Renal cortex interstitium (tissue), 11 donors: ENCODE data around the gene NRG3. TPM values are rescaled to one million over a fixed set of nuclear protein-coding genes. Genes with fewer than 3 reads are reported as not detected.
A peak's percentile ranks its signal among the peaks of the same experiment; 100 is the strongest.
"Not testable (repeated sequence)": the region's sequence is repeated elsewhere in the genome, so short reads cannot be mapped to it uniquely, and the experiment has no call there.

Experiments used
- DNase-seq, 11 donors: peaks; one replicate each; pipeline ENCODE4 v3.0.0-alpha.2; 2013; ENCODE audit warnings: low read depth in 9 of 11, low spot score in 4 of 11; ENCODE audit errors: extremely low read depth in 1 of 11
- polyA plus RNA-seq, 3 donors: library from polyadenylated mRNA; unstranded; fragments of 120-200 nt; gene quantifications; one replicate each; pipeline ENCODE4 v1.2.1, GENCODE V29; 2013; ENCODE audit not compliant: insufficient read length in 3 of 3

Gene NRG3
- polyA plus RNA-seq, 3 donors = 11.8 to 16.4 (median 12.6) TPM

- DNase-seq = no peak
Observed at GRCh38 chr10:82938331-82938730, 1063.3 kb downstream of the NRG3 start.

DNA sequence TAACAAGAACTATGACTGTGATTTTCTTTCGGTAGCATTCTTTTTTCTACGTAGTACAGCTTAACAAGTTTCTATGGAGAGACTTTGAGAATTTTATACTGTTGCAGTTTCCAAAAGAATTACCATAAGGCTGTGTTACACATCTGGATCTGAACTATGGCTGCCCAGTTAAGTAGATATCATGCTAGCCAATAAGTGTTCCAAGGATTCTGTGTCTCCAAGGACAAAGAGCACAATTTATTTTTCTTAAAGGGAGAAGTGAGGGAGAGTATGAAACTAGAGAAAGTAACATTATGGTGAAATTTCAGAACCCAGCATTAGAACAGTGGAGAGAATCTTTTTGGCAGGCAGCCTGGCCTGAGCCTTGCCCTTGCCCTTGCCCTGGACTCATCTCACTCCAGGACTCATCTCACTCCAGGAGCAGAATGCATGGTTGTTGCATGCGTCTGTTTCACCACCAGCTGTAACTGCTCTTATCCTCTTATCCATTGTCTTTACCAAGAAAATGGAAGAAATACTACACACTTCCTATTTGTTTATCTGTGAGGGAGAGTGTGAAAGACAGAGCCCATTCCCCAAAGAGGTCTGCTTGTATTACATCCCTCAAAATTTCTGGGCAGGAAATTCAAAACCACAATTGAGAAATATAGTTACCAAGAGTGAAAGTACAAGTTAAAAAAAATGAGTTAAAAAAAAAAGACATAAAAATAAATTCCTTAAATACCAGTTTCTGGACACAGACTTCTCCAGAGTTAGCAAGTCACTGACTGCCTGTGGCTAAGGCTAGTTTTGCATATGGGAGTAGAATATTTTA lies 1067.5 kb downstream of the NRG3 start:
- DNase-seq = peak in 7 of 11 donors; percentile 1 to 18 (median 9)

GRCh38 chr10:82943142-82943541 lies 1068.1 kb downstream of the NRG3 start:
- DNase-seq = no peak

GRCh38 chr10:82949816-82950575 lies 1075.0 kb downstream of the NRG3 start:
- no peak for DNase-seq

GRCh38 chr10:82953331-82953730 lies 1078.3 kb downstream of the NRG3 start:
- DNase-seq = no peak

DNA sequence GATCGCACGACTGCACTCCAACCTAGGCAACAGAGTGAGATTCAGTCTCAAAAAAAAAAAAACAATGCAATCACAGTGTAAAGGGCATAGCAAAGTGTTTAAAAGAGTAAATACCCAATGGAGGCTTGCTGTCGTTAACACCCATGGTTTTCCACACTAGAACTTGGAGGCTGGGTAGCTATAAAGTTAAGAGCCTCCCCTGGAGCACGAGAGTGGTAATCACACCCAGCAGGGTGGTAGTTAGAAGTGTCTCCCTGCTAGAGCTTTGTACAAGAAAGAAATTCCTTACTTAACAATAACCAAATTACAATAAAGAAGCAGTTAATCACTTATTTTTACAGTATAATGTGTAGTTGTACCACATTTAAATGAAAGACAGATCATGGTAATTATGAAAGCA lies 1078.9 kb downstream of the NRG3 start:
- no peak for DNase-seq

DNA sequence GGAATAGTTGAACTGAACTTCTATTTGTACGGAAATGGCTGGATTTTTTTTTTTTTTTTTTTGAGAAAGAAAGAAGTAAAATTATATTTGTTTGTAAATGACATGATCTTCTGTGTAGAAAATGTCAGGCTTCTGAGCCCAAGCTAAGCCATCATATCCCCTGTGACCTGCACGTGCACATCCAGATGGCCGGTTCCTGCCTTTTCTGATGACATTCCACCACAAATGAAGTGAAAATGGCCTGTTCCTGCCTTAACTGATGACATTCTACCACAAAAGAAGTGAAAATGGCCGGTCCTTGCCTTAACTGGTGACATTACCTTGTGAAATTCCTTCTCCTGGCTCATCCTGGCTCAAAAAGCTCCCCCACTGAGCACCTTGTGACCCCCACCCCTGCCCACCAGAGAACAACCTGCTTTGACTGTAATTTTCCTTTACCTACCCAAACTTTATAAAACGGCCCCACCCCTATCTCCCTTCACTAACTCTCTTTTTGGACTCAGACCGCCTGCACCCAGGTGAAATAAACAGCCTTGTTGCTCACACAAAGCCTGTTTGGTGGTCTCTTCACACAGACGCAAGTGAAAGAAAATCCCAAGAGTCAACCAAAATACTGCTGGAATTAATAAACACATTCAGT lies 1085.5 kb downstream of the NRG3 start:
- DNase-seq = not testable (repeated sequence)

DNA sequence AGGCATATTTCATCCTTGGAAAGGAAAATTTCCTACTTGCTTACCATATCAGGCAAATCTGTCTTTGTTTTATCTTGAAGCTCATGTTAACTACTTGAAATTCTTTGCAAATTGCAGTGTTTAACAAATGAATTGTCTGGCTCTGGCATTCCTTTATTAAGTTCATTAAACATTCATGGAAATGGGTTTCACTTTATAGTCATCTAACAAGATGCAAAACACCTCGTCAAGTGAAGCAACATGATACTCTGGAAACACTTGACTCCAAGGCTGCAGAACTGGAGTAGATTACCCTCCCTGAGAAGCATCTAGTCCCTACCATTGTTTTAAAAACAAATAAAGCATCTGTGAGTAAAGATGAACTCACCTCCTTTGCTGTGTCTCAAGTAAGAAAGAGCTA lies 1086.9 kb downstream of the NRG3 start:
- DNase-seq = no peak

DNA sequence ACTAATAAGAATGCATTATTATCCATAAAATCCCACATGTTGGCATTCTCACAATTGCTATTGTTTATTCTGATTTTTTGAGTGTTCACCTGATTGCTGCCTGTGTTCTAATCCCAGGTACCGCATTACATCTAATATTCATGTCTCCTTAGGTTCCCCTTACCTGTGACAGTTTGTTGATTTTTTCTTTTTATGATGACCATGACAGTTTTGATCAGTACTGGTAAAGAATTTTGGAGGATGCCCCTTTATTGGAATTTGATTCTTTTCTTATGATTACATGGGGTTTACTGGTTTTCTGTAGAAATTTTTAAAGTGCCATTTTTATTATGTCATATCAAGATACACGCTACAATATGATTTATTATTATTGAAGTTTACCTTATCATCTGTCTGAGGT lies 1091.1 kb downstream of the NRG3 start:
- DNase-seq = no peak

- peak in 1 of 11 donors; percentile 12 for DNase-seq
Observed at GRCh38 chr10:82968533-82968932, 1093.5 kb downstream of the NRG3 start.

DNA sequence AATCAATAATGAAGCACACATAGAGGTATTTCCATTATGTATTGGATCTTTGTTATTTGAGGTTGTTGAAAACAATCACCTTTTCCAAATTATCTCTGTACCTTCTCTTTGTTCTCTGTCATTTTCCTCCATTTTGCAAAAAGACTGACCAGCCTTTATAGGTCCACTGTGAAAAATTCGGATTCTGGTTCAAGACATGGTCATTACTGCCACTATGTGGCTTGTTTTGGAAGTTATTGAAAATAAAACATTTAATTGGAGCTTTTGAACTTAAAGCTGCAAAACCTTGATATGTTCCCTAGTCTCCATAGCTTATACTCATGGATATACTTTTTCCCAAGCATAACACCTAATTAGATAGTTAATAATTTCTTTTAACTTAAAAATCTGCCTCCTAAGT lies 1094.4 kb downstream of the NRG3 start:
- no peak for DNase-seq

DNA sequence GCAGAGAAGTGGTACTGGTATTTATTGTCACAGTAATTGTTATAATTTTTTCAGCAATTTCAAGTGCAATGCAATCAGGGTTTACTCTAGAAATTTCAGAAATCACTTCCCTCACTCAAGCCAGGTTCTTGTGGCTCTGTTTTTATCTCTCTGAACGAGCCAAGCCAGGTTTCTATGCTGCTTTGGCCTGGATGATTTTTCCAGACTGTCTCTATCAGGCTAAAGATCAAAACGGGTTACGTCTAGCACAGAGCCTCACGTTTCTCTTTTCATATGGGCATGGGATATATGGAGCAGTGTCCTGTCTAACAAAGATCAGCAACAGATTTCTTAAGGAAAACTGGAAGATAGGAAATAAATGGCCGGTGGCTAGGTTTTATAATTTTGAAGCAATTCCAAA lies 1105.3 kb downstream of the NRG3 start:
- DNase-seq = no peak

DNA sequence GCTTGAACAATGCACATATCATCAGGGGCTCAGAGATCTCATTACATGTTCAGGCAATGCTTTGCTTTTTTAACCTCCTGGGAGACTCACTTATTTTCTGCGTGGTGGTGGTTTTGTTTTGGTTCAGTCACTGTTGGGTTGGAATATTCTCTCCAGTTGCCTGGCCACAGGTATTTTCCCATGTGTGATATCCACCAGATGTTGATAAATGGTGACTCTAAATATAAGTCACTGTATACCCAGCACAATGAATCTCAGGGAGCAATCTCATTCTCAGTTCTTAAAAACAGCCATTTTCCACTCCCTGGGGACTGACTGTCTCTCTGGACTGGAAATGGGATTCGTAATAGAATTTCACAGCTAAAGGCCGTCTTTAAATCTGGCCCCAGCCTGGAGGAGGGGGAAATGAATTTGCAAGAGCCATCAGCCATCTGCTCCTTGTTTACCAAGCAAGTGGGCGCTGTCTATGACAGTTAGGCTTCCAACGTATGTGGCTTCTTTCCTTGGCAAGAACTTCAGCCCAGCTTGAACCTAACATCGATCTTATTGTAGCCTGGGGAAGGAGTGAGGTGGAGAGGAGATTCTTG lies 1106.2 kb downstream of the NRG3 start:
- DNase-seq = no peak

DNA sequence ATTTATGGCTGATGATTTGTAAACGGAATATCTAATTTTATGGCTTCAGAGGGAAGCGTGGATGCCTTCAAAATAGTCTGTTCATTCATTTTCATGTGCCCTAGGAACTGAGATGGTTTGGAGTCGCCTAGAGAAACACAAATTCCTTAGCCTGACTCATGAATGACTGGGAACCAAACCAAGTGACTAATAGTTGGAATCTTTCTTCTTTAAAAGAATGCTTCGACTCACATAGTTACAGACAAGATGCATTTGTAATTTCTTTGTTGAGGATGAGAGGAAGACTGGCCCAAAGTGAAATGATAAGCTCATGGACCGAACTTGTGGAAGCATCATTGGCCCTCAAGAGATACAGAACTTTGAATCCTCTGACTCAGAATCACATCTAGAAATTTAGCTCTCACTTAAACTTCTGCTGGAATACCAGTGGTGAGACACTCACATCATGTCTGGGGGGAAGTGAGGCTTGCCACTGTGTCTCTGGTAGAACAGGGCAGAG lies 1107.2 kb downstream of the NRG3 start:
- no peak for DNase-seq

DNA sequence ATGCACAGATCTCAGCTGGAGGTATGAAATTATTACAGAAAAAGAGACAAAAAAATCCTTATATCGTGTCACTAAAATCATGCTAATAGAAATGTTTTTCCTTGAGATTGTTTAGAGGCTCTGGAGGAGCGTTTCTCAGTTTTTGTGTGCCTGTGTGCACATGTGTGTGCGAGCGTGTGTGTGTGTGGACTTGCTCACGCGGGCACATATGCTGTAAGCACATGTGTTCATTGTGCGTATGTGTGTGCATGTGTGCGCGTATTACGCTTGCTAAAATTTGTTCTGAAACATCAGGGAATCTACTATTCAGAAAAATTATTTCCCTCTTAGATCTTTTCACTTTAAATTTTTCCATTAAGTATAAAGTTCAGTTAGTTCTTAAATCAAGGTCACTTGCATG lies 1111.2 kb downstream of the NRG3 start:
- DNase-seq = no peak

- not testable (repeated sequence) for DNase-seq
Observed at GRCh38 chr10:83006479-83006878, 1131.5 kb downstream of the NRG3 start.

DNA sequence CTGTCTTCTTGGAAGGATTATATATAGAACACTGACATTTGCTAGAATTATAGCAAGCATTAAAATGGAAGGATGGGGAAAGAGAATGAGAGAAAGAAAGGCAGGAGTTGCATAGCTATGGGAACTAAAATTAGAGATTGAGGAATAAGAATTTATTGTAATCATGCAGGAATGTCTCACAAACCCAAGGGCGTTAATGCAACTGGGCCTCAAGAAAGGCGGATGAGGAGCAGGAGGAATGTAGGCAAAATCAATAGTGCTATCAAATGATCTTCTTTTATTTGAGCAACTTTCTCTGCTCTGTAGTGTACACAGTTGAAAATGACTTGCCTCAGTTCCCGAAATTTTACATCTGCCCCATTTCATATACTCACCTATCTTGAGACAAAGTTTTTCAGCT lies 1132.5 kb downstream of the NRG3 start:
- no peak for DNase-seq

DNA sequence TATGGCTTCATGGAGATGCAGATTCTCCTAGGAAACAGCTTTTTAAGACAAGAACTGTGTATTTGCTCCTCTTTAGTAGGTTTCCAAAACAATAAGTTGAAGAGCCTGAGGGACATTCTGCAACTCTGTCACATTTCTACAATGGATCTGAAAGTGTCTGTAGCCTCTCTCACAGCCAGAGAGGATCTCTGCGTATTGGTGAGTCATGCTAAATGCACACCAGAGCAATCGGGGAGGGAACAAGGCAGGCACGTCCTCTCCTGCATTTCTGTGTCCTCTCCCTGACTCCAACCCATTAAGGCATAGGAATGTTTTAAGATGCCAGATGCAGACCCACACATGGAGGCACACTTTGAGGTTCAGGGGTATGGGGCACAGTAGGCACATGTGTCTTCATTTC lies 1137.9 kb downstream of the NRG3 start:
- DNase-seq = no peak

DNA sequence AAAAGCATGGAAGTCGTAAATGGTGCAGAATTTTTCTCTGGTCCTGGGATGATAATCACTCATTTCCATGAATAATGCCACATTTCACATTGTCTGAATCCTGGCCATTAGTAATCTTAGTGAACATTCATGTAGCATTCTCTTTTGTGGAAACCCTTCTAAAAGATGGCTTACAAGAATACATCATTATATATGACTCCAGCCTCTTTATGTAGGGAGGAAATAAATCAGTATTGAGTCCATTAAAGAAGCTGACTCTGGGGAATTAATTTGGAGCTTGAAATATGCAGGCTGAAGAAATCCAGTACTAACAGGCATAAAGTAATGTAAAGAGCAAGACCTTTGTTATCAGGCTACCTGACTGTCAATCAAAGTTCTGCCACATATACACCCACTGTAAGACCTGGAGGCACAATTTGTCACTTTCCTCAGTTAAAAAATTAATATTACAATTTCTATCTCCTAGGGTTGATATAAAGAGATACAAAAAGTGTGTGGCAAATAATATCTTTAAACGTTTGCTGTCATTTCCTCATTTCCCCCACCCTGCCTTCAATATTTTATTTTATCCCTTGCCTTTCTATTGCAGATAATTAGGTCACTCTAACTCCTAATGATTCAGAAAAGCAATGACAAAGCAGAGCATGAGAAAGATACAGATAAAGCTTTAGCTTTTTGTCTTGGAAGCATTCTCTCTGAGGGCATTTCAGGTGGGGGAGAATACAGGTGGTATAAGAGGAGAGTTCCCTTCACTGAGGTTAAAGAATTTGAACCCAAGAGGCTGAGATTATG lies 1142.3 kb downstream of the NRG3 start:
- no peak for DNase-seq
